GM12875 (cell line): ENCODE results near the gene TFF1.

Experiments used
- H3K4me3 ChIP-seq: one replicate; pipeline ENCODE4 v1.5.1; 2011; ENCODE audit warnings: low read depth, low read length, control low read depth
- CTCF ChIP-seq: IDR thresholded peaks from 2 replicates; pipeline ENCODE4 v1.5.1; 2011; ENCODE audit warnings: low read depth, mild to moderate bottlenecking, control low read depth, inconsistent platforms, low read length, moderate library complexity, borderline replicate concordance; ENCODE audit not compliant: insufficient read depth

TFF1 gene

GRCh38 chr21:42405064-42406013 is 39.0 kb upstream of the TFF1 start:
- no peak for TF ChIP-seq CTCF
- H3K4me3 ChIP-seq: no peak overlapping the region

GRCh38 chr21:42404539-42404938 is 38.2 kb upstream of the TFF1 start:
- H3K4me3 ChIP-seq: no peak overlapping the region
- TF ChIP-seq CTCF: no peak

GRCh38 chr21:42403611-42404231 is 37.4 kb upstream of the TFF1 start, which contains the start of gene UBASH3A:
Gene UBASH3A (plus strand): TSS chr21:42403902. CDS start chr21:42403946, 44 bp downstream.
- no peak within 1 kb of the TSS for H3K4me3 ChIP-seq
- no peak for TF ChIP-seq CTCF

- no peak overlapping the region for H3K4me3 ChIP-seq
- no peak for TF ChIP-seq CTCF
These were observed 35.5 kb upstream of the TFF1 start for GRCh38 chr21:42401820-42402251.

GRCh38 chr21:42401154-42401553 is 34.8 kb upstream of the TFF1 start:
- no peak for TF ChIP-seq CTCF
- no peak overlapping the region for H3K4me3 ChIP-seq

GRCh38 chr21:42400525-42400924 is 34.2 kb upstream of the TFF1 start:
- TF ChIP-seq CTCF: no peak
- no peak overlapping the region for H3K4me3 ChIP-seq
